SK-N-SH (cell line): Measurements from ENCODE around the gene PIP5K1B. TPM values are rescaled to one million over a fixed set of nuclear protein-coding genes. Genes with fewer than 3 reads are reported as not detected.

Source experiments
- CTCF ChIA-PET: fragments of 300-600, 350-600 bp; formaldehyde crosslinking; extraction: SDS; loops from one replicate; lab custom pipeline; 2021; lab: Yijun Ruan, JAX
- POLR2A ChIA-PET: fragments of 350-600 bp; sonication (Branson Sonifier 250); formaldehyde crosslinking; extraction: SDS; loops from one replicate; lab custom pipeline; 2020; ENCODE audit warnings: antibody characterized with exemption, inconsistent platforms; lab: Yijun Ruan, JAX
- DNase-seq: peaks from one replicate; pipeline ENCODE4 v3.0.0; 2012
- H2AFZ ChIP-seq: fragments of 200-600 bp; sonication (generic); 2 replicates; pipeline ENCODE4 v1.8.1; 2016; ENCODE audit warnings: antibody characterized with exemption, mild to moderate bottlenecking, low read depth
- H3F3A ChIP-seq: fragments of 200-600 bp; sonication (generic); replicated peaks from 2 replicates; pipeline ENCODE3; 2016; ENCODE audit warnings: antibody characterized with exemption, mild to moderate bottlenecking; ENCODE audit not compliant: insufficient read depth
- H3K27ac ChIP-seq, 2 experiments: fragments of 200-500 bp in 1 of 2; fragments of 200-600 bp in 1 of 2; sonication (Bioruptor generic) in 1 of 2; sonication (generic), shearing (Covaris generic) in 1 of 2; 2 replicates each; pipeline versions ENCODE4 v1.5.1 to v1.6.1; 2014 to 2016; ENCODE audit warnings: low read depth in 2 of 2, inconsistent platforms in 1 of 2, low read length in 1 of 2, mild to moderate bottlenecking in 1 of 2, mixed read lengths in 1 of 2
- H3K27me3 ChIP-seq: fragments of 200-600 bp; sonication (generic), shearing (Covaris generic); 2 replicates; pipeline ENCODE4 v1.6.1; 2016; ENCODE audit warnings: mixed run types; ENCODE audit not compliant: insufficient read depth
- H3K36me3 ChIP-seq, 2 experiments: fragments of 200-500 bp in 1 of 2; fragments of 200-600 bp in 1 of 2; sonication (Bioruptor generic) in 1 of 2; sonication (generic) in 1 of 2; replicated peaks in 1 of 2; 2 replicates each; pipeline versions ENCODE3 to v1.5.1; 2014 to 2016; ENCODE audit warnings: low read length in 1 of 2, mild to moderate bottlenecking in 1 of 2; ENCODE audit not compliant: insufficient read depth in 2 of 2, control insufficient read depth in 1 of 2
- H3K4me1 ChIP-seq, 2 experiments: fragments of 200-500 bp in 1 of 2; fragments of 200-600 bp in 1 of 2; sonication (Bioruptor generic) in 1 of 2; sonication (generic), shearing (Covaris generic) in 1 of 2; 2 replicates each; pipeline versions ENCODE4 v1.5.1 to v1.6.1; 2014 to 2016; ENCODE audit warnings: low read depth in 1 of 2, low read length in 1 of 2, mixed run types in 1 of 2; ENCODE audit not compliant: insufficient read depth in 2 of 2, control insufficient read depth in 1 of 2
- H3K4me2 ChIP-seq: fragments of 200-600 bp; sonication (generic), shearing (Covaris generic); 2 replicates; pipeline ENCODE4 v1.6.1; 2017; ENCODE audit warnings: mixed run types
- H3K4me3 ChIP-seq, 2 experiments: fragments of 200-500 bp in 1 of 2; fragments of 200-600 bp in 1 of 2; sonication (Bioruptor generic) in 1 of 2; sonication (generic), shearing (Covaris generic) in 1 of 2; 2 replicates each; pipeline versions ENCODE4 v1.5.1 to v1.8.1; 2014 to 2016; ENCODE audit warnings: low read depth in 2 of 2, inconsistent platforms in 1 of 2, low read length in 1 of 2, mild to moderate bottlenecking in 1 of 2, mixed read lengths in 1 of 2, moderate library complexity in 1 of 2
- H3K79me2 ChIP-seq: fragments of 200-600 bp; sonication (generic); 2 replicates; pipeline ENCODE4 v1.8.1; 2017; ENCODE audit warnings: mild to moderate bottlenecking; ENCODE audit not compliant: insufficient read depth
- H3K9ac ChIP-seq: fragments of 200-600 bp; sonication (generic); 2 replicates; pipeline ENCODE4 v1.6.1; 2017; ENCODE audit warnings: mixed run types
- H3K9me2 ChIP-seq: fragments of 200-600 bp; sonication (generic); 2 replicates; pipeline ENCODE4 v1.6.1; 2017; ENCODE audit warnings: mixed run types
- H3K9me3 ChIP-seq: fragments of 200-600 bp; sonication (generic); 2 replicates; pipeline ENCODE4 v1.6.1; 2017; ENCODE audit warnings: mixed run types, mild to moderate bottlenecking, moderate library complexity
- H4K20me1 ChIP-seq: fragments of 200-600 bp; sonication (generic); 2 replicates; pipeline ENCODE4 v1.6.1; 2017; ENCODE audit warnings: mild to moderate bottlenecking, mixed run types; ENCODE audit not compliant: insufficient read depth
- ELF1 ChIP-seq: IDR thresholded peaks from 2 replicates; pipeline ENCODE4 v1.4.0; 2012
- FOSL2 ChIP-seq: IDR thresholded peaks from 2 replicates; pipeline ENCODE4 v1.4.0; 2012; ENCODE audit warnings: low read depth, mild to moderate bottlenecking, moderate library complexity, borderline replicate concordance
- FOXM1 ChIP-seq: IDR thresholded peaks from 2 replicates; pipeline ENCODE4 v1.4.0; 2012; ENCODE audit warnings: low read depth, mild to moderate bottlenecking
- IRF3 ChIP-seq: fragments of 150-350 bp; IDR thresholded peaks from 2 replicates; pipeline ENCODE4 v1.6.1; 2016; ENCODE audit warnings: mild to moderate bottlenecking, low read depth, low read length
- MEF2A ChIP-seq: IDR thresholded peaks from 2 replicates; pipeline ENCODE4 v1.4.0; 2012; ENCODE audit warnings: low read depth, borderline replicate concordance
- PBX3 ChIP-seq: IDR thresholded peaks from 2 replicates; pipeline ENCODE4; 2012
- POLR2AphosphoS5 ChIP-seq: IDR thresholded peaks from 2 replicates; pipeline ENCODE4 v1.6.1; 2012; ENCODE audit warnings: low read depth, low read length
- RAD21 ChIP-seq: IDR thresholded peaks from 2 replicates; pipeline ENCODE4 v1.6.1; 2012; ENCODE audit warnings: mild to moderate bottlenecking, low read length
- RFX5 ChIP-seq: IDR thresholded peaks from 2 replicates; pipeline ENCODE4 v1.6.1; 2012; ENCODE audit warnings: mild to moderate bottlenecking, improper control_type of control experiment, low read length
- SIN3A ChIP-seq: IDR thresholded peaks from 2 replicates; pipeline ENCODE4 v1.6.1; 2012; ENCODE audit warnings: low read depth, mild to moderate bottlenecking, low read length, moderate library complexity, borderline replicate concordance
- TAF1 ChIP-seq: IDR thresholded peaks from 2 replicates; pipeline ENCODE4 v1.6.1; 2012; ENCODE audit warnings: low read depth, mild to moderate bottlenecking, low read length, moderate library complexity, borderline replicate concordance
- TCF12 ChIP-seq: IDR thresholded peaks from 2 replicates; pipeline ENCODE4 v1.4.0; 2012
- TEAD4 ChIP-seq: IDR thresholded peaks from 2 replicates; pipeline ENCODE4 v1.4.0; 2012; ENCODE audit warnings: mild to moderate bottlenecking, borderline replicate concordance; ENCODE audit not compliant: insufficient read depth
- USF2 ChIP-seq: fragments of 150-350 bp; IDR thresholded peaks from 2 replicates; pipeline ENCODE4 v1.6.1; 2017; ENCODE audit warnings: antibody characterized with exemption, low read length, low read depth, borderline replicate concordance
- YY1 ChIP-seq: IDR thresholded peaks from 2 replicates; pipeline ENCODE4 v1.4.0; 2012; ENCODE audit warnings: low read depth, mild to moderate bottlenecking
- ZBTB33 ChIP-seq: IDR thresholded peaks from 2 replicates; pipeline ENCODE4 v1.4.0; 2012; ENCODE audit warnings: low read depth, borderline replicate concordance
- WGBS: methylation state at CpG from one replicate; pipeline ENCODE4 v1.1.6; 2017; ENCODE audit warnings: low lambda C conversion rate; 5-methylcytosine and 5-hydroxymethylcytosine counted together
- polyA plus RNA-seq, 3 experiments: library from polyadenylated mRNA; depleted of rRNA; stranded (reverse); fragments of >200 nt; gene quantifications; 2 replicates each; pipeline ENCODE4 v1.2.3, GENCODE V29; 2012
- TF ChIP-seq, protein P1 (sequence below): IDR thresholded peaks from 2 replicates; pipeline ENCODE4 v1.6.1; 2012; ENCODE audit warnings: mild to moderate bottlenecking, low read depth, low read length, moderate library complexity
- TF ChIP-seq, protein P2 (sequence below): IDR thresholded peaks from 2 replicates; pipeline ENCODE4 v1.4.0; 2012; ENCODE audit warnings: low read depth, borderline replicate concordance

PIP5K1B gene
- polyA plus RNA-seq, 1 of the 3 experiments (the other 2 are of a cell fraction), result not detected

DNA sequence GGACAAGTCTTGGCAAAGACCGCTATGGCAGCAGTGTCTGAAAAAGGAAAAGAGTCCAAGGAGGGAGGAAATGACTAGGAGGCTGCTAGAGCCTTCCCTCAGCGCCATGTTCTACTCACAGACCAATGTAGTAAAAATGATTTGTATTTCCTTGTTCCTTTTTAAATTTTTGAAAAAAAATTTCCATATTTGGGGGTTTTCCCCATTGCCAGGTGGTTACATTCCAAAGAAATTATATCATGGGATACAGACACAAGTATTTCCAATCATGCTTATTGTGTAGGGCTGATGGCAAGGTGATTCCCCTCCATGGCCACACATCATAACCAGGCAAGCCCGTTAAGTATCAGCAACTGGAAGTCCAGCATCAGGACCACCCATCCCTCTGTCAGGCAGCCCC, 138.2 kb downstream of the PIP5K1B start:
- Histone ChIP-seq H3K9me2 (no peaks in the 10 kb centered on the region), H3K4me2 (no peak overlapping the region), H3K9ac (no peak overlapping the region), H3K9me3 (no peaks in the 10 kb centered on the region), H3K79me2 (no peaks in the 10 kb centered on the region), H3K4me1 (no peaks in the 10 kb centered on the region), H3F3A (no peaks in the 10 kb centered on the region), H3K27ac (no peak overlapping the region), H3K36me3 (no peaks in the 10 kb centered on the region), H2AFZ (no peak overlapping the region), H3K27me3 (no peaks in the 10 kb centered on the region; the same call in 1 of the 2 replicates), H3K4me3 (no peak overlapping the region), H4K20me1 (no peaks in the 10 kb centered on the region)
- TF ChIP-seq FOXM1 (no peak), ZBTB33 (no peak), ELF1 (no peak), SIN3A (no peak), USF2 (no peak), PBX3 (no peak), RAD21 (no peak)
- DNase-seq, result no peak
- ChIA-PET CTCF (no interaction called here), POLR2A (no interaction called here)
- 3% methylated on average over 3 of the region's 3 CpGs for WGBS

- no peak for DNase-seq
- Histone ChIP-seq H3K4me1 (no peaks in the 10 kb centered on the region), H2AFZ (no peak overlapping the region), H3K4me3 (no peak overlapping the region; a peak in 1 of 4 replicates), H4K20me1 (no peaks in the 10 kb centered on the region), H3K79me2 (no peaks in the 10 kb centered on the region), H3F3A (no peaks in the 10 kb centered on the region), H3K9ac (no peak overlapping the region), H3K4me2 (no peak overlapping the region), H3K27ac (no peak overlapping the region), H3K36me3 (no peaks in the 10 kb centered on the region), H3K9me2 (no peaks in the 10 kb centered on the region), H3K9me3 (no peaks in the 10 kb centered on the region), H3K27me3 (no peaks in the 10 kb centered on the region; the same call in 1 of the 2 replicates)
- 0% methylated on average over 3 of the region's 3 CpGs for WGBS
- ChIA-PET CTCF (interaction anchor here (0.6 kb wide), 1 partner anchor 263 kb away, joined by 3 read pairs; no protein-coding TSS in a partner anchor), POLR2A (no interaction called here)
- no peak for TF ChIP-seq TAF1
- no peak for TF ChIP-seq TCF12
- TF ChIP-seq YY1, result no peak
- no peak for TF ChIP-seq IRF3
- TF ChIP-seq, protein P1, sequence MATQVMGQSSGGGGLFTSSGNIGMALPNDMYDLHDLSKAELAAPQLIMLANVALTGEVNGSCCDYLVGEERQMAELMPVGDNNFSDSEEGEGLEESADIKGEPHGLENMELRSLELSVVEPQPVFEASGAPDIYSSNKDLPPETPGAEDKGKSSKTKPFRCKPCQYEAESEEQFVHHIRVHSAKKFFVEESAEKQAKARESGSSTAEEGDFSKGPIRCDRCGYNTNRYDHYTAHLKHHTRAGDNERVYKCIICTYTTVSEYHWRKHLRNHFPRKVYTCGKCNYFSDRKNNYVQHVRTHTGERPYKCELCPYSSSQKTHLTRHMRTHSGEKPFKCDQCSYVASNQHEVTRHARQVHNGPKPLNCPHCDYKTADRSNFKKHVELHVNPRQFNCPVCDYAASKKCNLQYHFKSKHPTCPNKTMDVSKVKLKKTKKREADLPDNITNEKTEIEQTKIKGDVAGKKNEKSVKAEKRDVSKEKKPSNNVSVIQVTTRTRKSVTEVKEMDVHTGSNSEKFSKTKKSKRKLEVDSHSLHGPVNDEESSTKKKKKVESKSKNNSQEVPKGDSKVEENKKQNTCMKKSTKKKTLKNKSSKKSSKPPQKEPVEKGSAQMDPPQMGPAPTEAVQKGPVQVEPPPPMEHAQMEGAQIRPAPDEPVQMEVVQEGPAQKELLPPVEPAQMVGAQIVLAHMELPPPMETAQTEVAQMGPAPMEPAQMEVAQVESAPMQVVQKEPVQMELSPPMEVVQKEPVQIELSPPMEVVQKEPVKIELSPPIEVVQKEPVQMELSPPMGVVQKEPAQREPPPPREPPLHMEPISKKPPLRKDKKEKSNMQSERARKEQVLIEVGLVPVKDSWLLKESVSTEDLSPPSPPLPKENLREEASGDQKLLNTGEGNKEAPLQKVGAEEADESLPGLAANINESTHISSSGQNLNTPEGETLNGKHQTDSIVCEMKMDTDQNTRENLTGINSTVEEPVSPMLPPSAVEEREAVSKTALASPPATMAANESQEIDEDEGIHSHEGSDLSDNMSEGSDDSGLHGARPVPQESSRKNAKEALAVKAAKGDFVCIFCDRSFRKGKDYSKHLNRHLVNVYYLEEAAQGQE, result no peak
- TF ChIP-seq PBX3, result no peak
- TF ChIP-seq, protein P2, sequence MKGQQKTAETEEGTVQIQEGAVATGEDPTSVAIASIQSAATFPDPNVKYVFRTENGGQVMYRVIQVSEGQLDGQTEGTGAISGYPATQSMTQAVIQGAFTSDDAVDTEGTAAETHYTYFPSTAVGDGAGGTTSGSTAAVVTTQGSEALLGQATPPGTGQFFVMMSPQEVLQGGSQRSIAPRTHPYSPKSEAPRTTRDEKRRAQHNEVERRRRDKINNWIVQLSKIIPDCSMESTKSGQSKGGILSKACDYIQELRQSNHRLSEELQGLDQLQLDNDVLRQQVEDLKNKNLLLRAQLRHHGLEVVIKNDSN, result no peak
- no peak for TF ChIP-seq FOSL2
- TF ChIP-seq RFX5, result no peak
- no peak for TF ChIP-seq MEF2A
- TF ChIP-seq TEAD4, result no peak
- no peak for TF ChIP-seq POLR2AphosphoS5
Measured at GRCh38 chr9:68844157-68844556, 139.1 kb downstream of the PIP5K1B start.
